Uterus (tissue), 4 donors: ENCODE measurements around the gene AP3D1. TPM values are rescaled to one million over a fixed set of nuclear protein-coding genes. Genes with fewer than 3 reads are reported as not detected.

Experiments
- DNase-seq, 2 donors: peaks; one replicate each; pipeline ENCODE4 v3.0.0-alpha.2; 2019 to 2020
- H3K27ac ChIP-seq, 2 donors: fragments of 200-600 bp; sonication (generic); 1 replicate in 1 of 2; 2 replicates in 1 of 2; pipeline ENCODE4 v1.5.1; 2016 to 2018
- H3K27me3 ChIP-seq, 2 donors: fragments of 200-600 bp; sonication (generic); one replicate each; pipeline ENCODE4 v1.5.1; 2018 to 2019; ENCODE audit warnings: control low read depth in 1 of 2
- H3K36me3 ChIP-seq, 2 donors: fragments of 200-600 bp; sonication (generic); one replicate each; pipeline ENCODE4 v1.5.1; 2019; ENCODE audit warnings: control low read depth in 1 of 2
- H3K4me1 ChIP-seq, 2 donors: fragments of 200-600 bp; sonication (generic); one replicate each; pipeline ENCODE4 v1.5.1; 2018 to 2019; ENCODE audit warnings: control low read depth in 1 of 2
- H3K4me3 ChIP-seq, 2 donors: fragments of 200-600 bp; sonication (generic); 1 replicate in 1 of 2; 2 replicates in 1 of 2; pipeline ENCODE4 v1.5.1; 2018 to 2019; ENCODE audit warnings: mild to moderate bottlenecking in 1 of 2
- H3K9me3 ChIP-seq, 2 donors: fragments of 200-600 bp; sonication (generic); one replicate each; pipeline ENCODE4 v1.5.1; 2019; ENCODE audit warnings: control low read depth in 1 of 2
- CTCF ChIP-seq, 4 experiments: fragments of 200-600 bp in 2 of 4; fragments of 450-650 bp in 2 of 4; sonication (generic) in 2 of 4; IDR thresholded peaks; one replicate each; pipeline ENCODE4 v1.5.1; 2016 to 2019; ENCODE audit warnings: antibody characterized with exemption in 4 of 4, mild to moderate bottlenecking in 2 of 4, moderate library complexity in 1 of 4
- POLR2A ChIP-seq, 2 donors: fragments of 450-650 bp; IDR thresholded peaks; one replicate each; pipeline ENCODE4 v1.6.1; 2016; ENCODE audit warnings: antibody characterized with exemption in 2 of 2, mild to moderate bottlenecking in 1 of 2, moderate library complexity in 1 of 2
- intact Hi-C: fragments of 100-400 bp; cut with DNase I; formaldehyde crosslinking; loops from one replicate; pipeline ENCODE4 v1.15.1; 2023; ENCODE audit warnings: low total_unique reads
- total RNA-seq, 4 donors: library from RNA; depleted of rRNA in 3 of 4; stranded (reverse); fragments of >200 nt in 3 of 4; gene quantifications; one replicate each; pipeline versions ENCODE4 v1.1.0 to v1.2.4, GENCODE V29; 2014 to 2023
- donor health status: DM: yes; HTN: yes; CAD: no.

The AP3D1 gene
- total RNA-seq, 4 donors from 2014 or later = 33.8 to 97.5 (median 49.8) TPM

GRCh38 chr19:2188708-2189385 is 37.5 kb upstream of the AP3D1 start:
- Histone ChIP-seq H3K27me3 (no peaks in the 10 kb centered on the region), H3K9me3 (no peaks in the 10 kb centered on the region), H3K36me3 (no peaks in the 10 kb centered on the region), H3K27ac (no peak overlapping the region), H3K4me1 (peaks cover 13 to 17% of the 10 kb centered on the region in 2 donors), H3K4me3 (no peak overlapping the region)
- intact Hi-C loops = no loop called here
- no peak for TF ChIP-seq POLR2A (IDR thresholded peaks at IDR 0.05)
- TF ChIP-seq CTCF (IDR thresholded peaks at IDR 0.05) = no peak
- no peak for DNase-seq

GRCh38 chr19:2187159-2187558 is 35.8 kb upstream of the AP3D1 start:
- H3K9me3 ChIP-seq = no peaks in the 10 kb centered on the region
- intact Hi-C loops = no loop called here
- peak overlapping the region; percentile 77 to 89 for H3K27ac ChIP-seq
- no peak for DNase-seq
- TF ChIP-seq POLR2A (IDR thresholded peaks at IDR 0.05) = no peak
- no peak for TF ChIP-seq CTCF (IDR thresholded peaks at IDR 0.05)
- no peaks in the 10 kb centered on the region for H3K36me3 ChIP-seq
- peaks cover 13 to 17% of the 10 kb centered on the region in 2 donors for H3K4me1 ChIP-seq
- H3K27me3 ChIP-seq = no peaks in the 10 kb centered on the region
- no peak overlapping the region for H3K4me3 ChIP-seq

GRCh38 chr19:2186071-2186846 is 34.9 kb upstream of the AP3D1 start:
- Histone ChIP-seq H3K27ac (peak overlapping the region; percentile 77 to 89), H3K36me3 (no peaks in the 10 kb centered on the region), H3K4me3 (peak overlapping the region in 1 of 2 donors; percentile 12), H3K27me3 (no peaks in the 10 kb centered on the region), H3K4me1 (peaks cover 13 to 17% of the 10 kb centered on the region in 2 donors), H3K9me3 (no peaks in the 10 kb centered on the region)
- TF ChIP-seq POLR2A (IDR thresholded peaks at IDR 0.05) (no peak), CTCF (IDR thresholded peaks at IDR 0.05) (no peak)
- intact Hi-C loops = no loop called here
- peak; percentile 89 to 91 for DNase-seq

- H3K27me3 ChIP-seq = no peaks in the 10 kb centered on the region
- peak overlapping the region; percentile 77 to 89 for H3K27ac ChIP-seq
- intact Hi-C loops = no loop called here
- TF ChIP-seq CTCF (IDR thresholded peaks at IDR 0.05) (no peak), POLR2A (IDR thresholded peaks at IDR 0.05) (no peak)
- H3K9me3 ChIP-seq = no peaks in the 10 kb centered on the region
- H3K4me3 ChIP-seq = peak overlapping the region in 1 of 2 donors; percentile 12
- no peak for DNase-seq
- no peaks in the 10 kb centered on the region for H3K36me3 ChIP-seq
- H3K4me1 ChIP-seq = peaks cover 13 to 17% of the 10 kb centered on the region in 2 donors
Measured at GRCh38 chr19:2185734-2186070, 34.3 kb upstream of the AP3D1 start.

GRCh38 chr19:2184422-2184975 is 33.1 kb upstream of the AP3D1 start:
- Histone ChIP-seq H3K4me1 (peaks cover 13 to 17% of the 10 kb centered on the region in 2 donors), H3K4me3 (no peak overlapping the region), H3K9me3 (no peaks in the 10 kb centered on the region), H3K27me3 (no peaks in the 10 kb centered on the region), H3K27ac (peak overlapping the region; percentile 77 to 89), H3K36me3 (no peaks in the 10 kb centered on the region)
- DNase-seq = no peak
- intact Hi-C loops = no loop called here
- no peak for TF ChIP-seq POLR2A (IDR thresholded peaks at IDR 0.05)
- no peak for TF ChIP-seq CTCF (IDR thresholded peaks at IDR 0.05)
